ENCODE data around the gene SRP9. TPM values are rescaled to one million over a fixed set of nuclear protein-coding genes. Genes with fewer than 3 reads are reported as not detected.

SRP9 gene
- total RNA-seq, 1 donor from 2014 or later, result 230 TPM

DNA sequence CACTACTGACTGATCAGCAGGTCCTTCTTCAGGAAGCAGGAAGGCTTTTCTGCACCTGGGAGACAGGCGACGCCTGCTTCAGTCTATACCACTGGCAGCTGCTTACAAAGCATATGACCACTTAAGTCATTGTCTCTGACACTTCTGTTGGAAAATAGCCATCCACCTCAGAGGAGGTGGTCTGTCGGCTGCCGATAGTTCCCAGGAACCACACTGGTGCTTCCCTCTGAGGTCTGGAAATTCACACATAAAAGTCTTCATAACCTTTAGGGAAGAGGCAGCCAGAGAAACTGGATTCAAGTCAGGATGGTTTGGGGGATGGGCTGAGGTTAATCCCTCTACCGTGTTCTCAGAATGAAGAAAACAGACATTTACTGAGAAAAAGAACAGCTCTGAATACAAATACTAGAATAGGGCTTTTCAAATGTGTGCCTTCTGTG is 15.6 kb upstream of the SRP9 start:
- peaks cover 12% of the 10 kb centered on the region for H3K27me3 Mint-ChIP-seq (ENCODE audit: insufficient read depth)
- H3K4me3 Mint-ChIP-seq, result no peak overlapping the region
- no peaks in the 10 kb centered on the region for H3K4me1 Mint-ChIP-seq (ENCODE audit: low read depth)
- no peak for DNase-seq (ENCODE audit: low spot score)
- intact Hi-C loops (cut with micrococcal nuclease), result no loop called here
- H3K36me3 Mint-ChIP-seq (ENCODE audit: low read depth), result no peaks in the 10 kb centered on the region
- H3K27ac Mint-ChIP-seq, result no peak overlapping the region
- H3K9me3 Mint-ChIP-seq, result no peaks in the 10 kb centered on the region

DNA sequence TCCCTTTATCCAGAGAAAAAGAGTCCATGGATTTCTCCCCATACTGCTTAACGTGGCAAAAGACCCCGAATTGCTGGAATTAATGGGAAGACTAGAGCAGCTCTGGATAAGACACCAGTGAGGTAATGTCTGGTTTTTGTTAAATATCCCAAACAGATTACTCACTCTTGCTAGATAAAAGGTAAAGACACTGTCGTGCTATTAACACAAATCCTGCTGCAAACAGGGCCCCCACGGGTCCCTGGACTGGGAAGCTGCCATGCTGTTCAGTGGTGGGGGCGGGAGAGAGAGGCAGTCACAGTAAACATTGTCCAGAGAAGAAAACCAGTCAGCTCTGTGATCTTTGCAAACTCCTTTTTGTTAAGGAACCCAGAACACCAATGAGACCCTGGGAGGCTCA is 15.2 kb upstream of the SRP9 start:
- Mint-ChIP-seq H3K27ac (no peak overlapping the region), H3K4me1 (ENCODE audit: low read depth) (no peaks in the 10 kb centered on the region), H3K9me3 (no peaks in the 10 kb centered on the region), H3K27me3 (ENCODE audit: insufficient read depth) (peaks cover 11% of the 10 kb centered on the region), H3K36me3 (ENCODE audit: low read depth) (no peaks in the 10 kb centered on the region), H3K4me3 (no peak overlapping the region)
- intact Hi-C loops (cut with micrococcal nuclease), result no loop called here
- DNase-seq (ENCODE audit: low spot score), result no peak

DNA sequence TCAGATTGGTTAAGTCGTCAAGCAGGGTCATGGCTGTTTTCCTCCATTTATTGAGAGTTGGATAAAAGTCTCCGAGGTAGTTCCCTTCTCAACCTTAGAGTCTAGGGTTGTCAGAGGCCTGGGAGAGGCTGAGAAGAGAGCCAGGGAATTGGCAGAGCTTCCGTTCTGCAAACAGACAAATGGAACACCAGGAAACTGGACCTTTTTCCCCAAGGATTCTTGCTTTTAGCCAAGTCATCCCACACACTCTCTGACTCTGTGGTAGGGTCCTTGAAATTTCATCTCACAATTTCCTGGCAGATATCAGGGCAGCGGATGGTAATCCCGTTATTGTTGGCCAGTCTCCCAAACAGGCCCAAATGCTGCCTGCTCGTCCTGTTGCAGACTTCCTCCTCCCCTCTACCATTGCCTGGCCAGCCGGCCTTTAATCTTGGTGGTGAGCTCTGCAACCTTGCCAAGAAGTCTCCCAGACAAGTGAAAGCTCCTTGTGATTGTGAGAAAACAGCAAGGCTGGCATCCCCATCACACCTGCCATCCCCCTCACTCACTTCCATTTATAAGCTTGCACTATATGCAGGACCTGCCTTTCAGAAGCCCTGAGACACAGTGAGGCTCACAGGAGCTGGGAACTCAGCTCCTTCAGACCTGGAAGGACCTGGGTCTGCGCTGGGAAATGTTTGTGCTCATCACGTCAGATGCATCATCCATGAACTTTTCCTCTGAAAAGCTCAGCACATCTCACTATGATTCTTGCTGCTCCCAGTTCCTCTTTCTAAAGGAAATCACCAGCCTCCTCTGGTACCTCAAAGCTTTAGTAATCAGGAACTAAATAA is 13.7 kb upstream of the SRP9 start:
- Mint-ChIP-seq H3K4me1 (ENCODE audit: low read depth) (no peaks in the 10 kb centered on the region), H3K9me3 (no peaks in the 10 kb centered on the region), H3K27ac (no peak overlapping the region), H3K36me3 (ENCODE audit: low read depth) (no peaks in the 10 kb centered on the region), H3K4me3 (no peak overlapping the region), H3K27me3 (ENCODE audit: insufficient read depth) (peaks cover 6% of the 10 kb centered on the region)
- intact Hi-C loops (cut with micrococcal nuclease), result no loop called here
- no peak for DNase-seq (ENCODE audit: low spot score)

DNA sequence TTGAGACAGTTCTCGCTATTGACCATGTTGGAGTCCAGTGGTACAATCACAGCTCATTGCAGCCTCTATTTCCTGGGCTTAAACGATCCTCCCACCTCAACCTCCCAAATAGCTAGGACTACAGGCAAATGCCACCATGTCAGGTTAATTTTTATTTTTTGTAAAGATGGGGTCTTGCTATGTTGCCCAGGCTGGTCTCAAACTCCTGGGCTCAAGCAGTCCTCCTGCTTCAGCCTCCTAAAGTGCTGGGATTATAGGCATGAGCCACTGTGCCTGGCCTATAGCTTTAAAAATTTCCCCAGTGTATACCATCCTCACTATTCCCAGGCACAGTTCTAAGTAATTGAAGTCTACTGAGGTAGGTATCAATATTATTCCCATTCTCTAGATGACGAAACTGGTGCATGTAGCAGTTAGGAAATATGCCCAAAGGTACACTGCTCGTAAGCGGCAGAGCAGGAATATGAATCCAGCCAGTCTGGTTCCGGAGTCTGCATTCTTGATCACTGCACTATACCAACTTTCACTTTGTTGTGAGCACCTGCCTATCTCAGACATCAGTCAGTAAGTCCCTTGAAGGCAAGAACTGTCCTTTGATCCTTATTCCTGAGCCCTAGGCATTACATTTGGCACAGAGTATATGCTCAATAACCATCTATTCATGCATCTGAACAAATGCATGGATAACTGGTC is 11.5 kb upstream of the SRP9 start:
- Mint-ChIP-seq H3K4me3 (no peak overlapping the region), H3K4me1 (ENCODE audit: low read depth) (no peaks in the 10 kb centered on the region), H3K27me3 (ENCODE audit: insufficient read depth) (peaks cover 5% of the 10 kb centered on the region), H3K36me3 (ENCODE audit: low read depth) (no peaks in the 10 kb centered on the region), H3K27ac (no peak overlapping the region), H3K9me3 (no peaks in the 10 kb centered on the region)
- no peak for DNase-seq (ENCODE audit: low spot score)
- intact Hi-C loops (cut with micrococcal nuclease), result no loop called here

DNA sequence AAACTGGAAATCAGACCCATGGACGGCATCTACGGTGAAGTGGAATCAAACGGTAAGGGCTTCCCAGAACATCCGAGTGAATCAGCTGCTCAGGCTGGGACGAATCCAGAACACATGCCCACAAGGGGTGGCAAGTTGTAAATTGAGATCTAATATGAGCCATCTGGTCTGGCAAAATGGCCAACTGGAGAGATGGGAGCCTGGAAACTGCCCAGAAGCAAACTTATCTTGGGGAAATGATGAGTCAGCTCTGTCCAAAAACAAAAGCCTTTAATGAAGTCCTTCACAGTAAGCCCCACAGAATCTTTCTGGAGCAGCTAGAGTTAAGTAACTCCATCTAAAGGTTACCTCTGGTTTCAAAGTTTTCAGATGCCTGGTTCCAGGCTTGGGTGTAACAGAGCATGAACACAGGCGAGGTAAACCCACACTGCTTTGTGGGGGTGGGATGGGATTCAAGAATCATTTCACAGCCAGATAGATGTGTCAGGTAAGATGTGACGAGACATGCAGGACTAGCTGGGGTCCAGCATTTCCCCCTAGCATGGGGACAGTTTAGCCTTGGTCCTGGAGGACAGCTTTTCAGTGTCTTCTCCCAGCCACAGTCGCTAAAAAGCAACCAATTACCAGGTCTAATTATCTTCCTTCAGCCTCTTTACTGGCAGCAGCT is 10.5 kb upstream of the SRP9 start:
- H3K4me3 Mint-ChIP-seq, result no peak overlapping the region
- DNase-seq (ENCODE audit: low spot score), result no peak
- H3K27ac Mint-ChIP-seq, result no peak overlapping the region
- peaks cover 5% of the 10 kb centered on the region for H3K27me3 Mint-ChIP-seq (ENCODE audit: insufficient read depth)
- H3K36me3 Mint-ChIP-seq (ENCODE audit: low read depth), result no peaks in the 10 kb centered on the region
- intact Hi-C loops (cut with micrococcal nuclease), result no loop called here
- no peaks in the 10 kb centered on the region for H3K4me1 Mint-ChIP-seq (ENCODE audit: low read depth)
- H3K9me3 Mint-ChIP-seq, result no peaks in the 10 kb centered on the region

DNA sequence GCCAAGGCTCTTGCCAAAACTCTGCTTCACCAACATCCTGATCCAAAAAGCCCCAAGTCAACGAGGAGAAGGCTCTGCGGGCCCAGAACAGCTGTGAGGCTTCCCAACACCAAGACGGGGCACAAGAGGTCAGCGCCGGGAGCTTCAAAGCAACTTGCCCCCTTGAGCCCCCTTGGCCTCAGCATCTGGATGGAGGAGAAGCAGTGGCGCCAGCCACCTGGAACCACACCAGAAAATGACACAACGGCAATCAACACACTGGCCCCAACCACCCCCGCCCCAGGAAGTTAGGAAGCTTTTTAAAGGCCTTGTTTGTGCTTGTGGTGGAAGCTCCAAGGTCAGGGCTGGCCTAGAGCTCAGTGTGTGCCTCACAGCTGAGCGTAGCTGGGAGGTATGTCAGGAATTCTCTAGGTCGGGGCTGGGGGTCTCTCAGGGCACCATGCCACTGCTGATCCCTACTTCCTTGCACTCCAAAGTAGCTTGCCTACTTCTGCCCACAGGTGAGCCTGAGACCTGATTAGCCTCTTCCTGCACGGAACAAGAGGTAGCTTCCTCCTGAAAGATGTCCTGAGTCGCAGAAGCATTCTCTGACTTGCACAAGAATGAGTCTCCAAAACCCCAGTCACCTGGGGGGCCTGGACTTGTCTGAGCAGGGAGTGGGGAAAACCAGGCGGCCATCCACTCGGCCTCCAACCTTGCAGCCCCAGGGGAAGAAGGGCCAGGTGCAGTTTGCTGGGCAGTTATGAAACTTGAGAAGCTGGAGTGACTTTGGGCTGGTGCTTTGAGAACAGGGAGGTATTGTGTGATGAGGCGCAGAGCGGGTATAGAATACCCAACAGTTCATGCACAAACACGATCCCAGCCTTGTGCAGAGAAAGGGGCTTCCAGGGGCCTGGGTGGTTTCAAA is 9.7 kb upstream of the SRP9 start:
- Mint-ChIP-seq H3K27ac (no peak overlapping the region), H3K9me3 (no peaks in the 10 kb centered on the region), H3K27me3 (ENCODE audit: insufficient read depth) (peaks cover 5% of the 10 kb centered on the region), H3K4me3 (no peak overlapping the region), H3K4me1 (ENCODE audit: low read depth) (no peaks in the 10 kb centered on the region), H3K36me3 (ENCODE audit: low read depth) (no peaks in the 10 kb centered on the region)
- DNase-seq (ENCODE audit: low spot score), result no peak
- intact Hi-C loops (cut with micrococcal nuclease), result no loop called here

DNA sequence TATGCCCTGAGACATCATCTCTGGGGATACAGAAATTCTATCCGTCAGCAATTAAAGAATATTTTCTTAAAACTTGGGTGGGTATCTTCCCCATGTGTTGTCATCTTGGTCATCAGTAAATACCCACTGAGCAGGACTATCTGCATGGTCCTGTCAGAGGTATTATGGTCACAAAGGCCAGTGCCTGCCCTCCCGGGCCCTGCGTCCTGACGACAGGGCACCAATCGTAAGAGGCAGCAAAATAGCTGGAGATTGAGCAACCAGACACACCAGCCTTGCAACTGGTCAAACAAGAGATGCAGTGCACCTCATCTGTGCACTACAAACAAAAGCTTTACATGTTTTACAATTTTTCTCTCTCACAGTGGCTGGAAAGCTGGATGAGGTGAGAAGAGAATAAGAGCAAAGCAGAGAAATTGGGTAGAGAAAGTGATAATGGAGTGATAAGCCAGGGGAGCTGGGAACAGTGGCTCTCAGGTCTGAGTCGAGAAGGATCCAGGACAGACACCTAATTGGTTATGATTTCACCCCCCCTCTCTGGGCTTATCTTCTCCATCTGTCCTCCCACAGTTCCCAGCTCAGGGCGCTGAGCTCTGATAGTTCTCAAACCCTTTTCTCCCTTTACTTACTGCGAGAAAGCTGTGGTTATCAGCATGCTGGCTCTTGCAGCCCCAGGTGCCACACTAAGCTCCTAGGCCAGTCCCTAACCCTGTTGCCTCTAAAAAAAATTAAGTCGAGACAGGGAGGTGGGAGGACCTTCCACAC is 8.8 kb upstream of the SRP9 start:
- Mint-ChIP-seq H3K36me3 (ENCODE audit: low read depth) (no peaks in the 10 kb centered on the region), H3K9me3 (no peaks in the 10 kb centered on the region), H3K4me3 (no peak overlapping the region), H3K27me3 (ENCODE audit: insufficient read depth) (peaks cover 5% of the 10 kb centered on the region), H3K4me1 (ENCODE audit: low read depth) (no peaks in the 10 kb centered on the region), H3K27ac (no peak overlapping the region)
- DNase-seq (ENCODE audit: low spot score), result no peak
- intact Hi-C loops (cut with micrococcal nuclease), result no loop called here

DNA sequence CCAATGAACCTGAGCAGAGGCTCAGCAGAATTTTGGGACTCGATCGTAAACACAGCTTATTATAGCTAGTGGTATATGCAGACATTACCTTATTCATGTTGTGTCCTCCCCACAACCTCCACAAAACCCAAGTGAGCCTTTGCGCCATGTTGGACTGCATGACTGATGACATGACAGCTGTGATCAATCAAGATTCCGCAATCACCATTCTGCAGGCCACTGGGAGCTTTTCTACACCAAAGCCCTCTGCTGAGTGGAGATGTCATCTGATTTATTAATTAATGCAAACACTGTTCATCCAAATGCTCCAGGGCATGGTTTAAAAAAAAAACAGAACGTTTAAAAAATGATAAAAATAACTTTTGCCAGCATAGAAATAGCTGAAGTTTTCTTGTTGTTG is 7.9 kb upstream of the SRP9 start:
- no peaks in the 10 kb centered on the region for H3K36me3 Mint-ChIP-seq (ENCODE audit: low read depth)
- no peak overlapping the region for H3K4me3 Mint-ChIP-seq
- DNase-seq (ENCODE audit: low spot score), result no peak
- no peak overlapping the region for H3K27ac Mint-ChIP-seq
- H3K9me3 Mint-ChIP-seq, result no peaks in the 10 kb centered on the region
- H3K4me1 Mint-ChIP-seq (ENCODE audit: low read depth), result peaks cover under 1% of the 10 kb centered on the region
- intact Hi-C loops (cut with micrococcal nuclease), result loop anchor here (10.0 kb wide), 2 partner anchors 295 to 635 kb away; partner anchors contain the start of genes H3-3A and PARP1
- H3K27me3 Mint-ChIP-seq (ENCODE audit: insufficient read depth), result peaks cover 5% of the 10 kb centered on the region

DNA sequence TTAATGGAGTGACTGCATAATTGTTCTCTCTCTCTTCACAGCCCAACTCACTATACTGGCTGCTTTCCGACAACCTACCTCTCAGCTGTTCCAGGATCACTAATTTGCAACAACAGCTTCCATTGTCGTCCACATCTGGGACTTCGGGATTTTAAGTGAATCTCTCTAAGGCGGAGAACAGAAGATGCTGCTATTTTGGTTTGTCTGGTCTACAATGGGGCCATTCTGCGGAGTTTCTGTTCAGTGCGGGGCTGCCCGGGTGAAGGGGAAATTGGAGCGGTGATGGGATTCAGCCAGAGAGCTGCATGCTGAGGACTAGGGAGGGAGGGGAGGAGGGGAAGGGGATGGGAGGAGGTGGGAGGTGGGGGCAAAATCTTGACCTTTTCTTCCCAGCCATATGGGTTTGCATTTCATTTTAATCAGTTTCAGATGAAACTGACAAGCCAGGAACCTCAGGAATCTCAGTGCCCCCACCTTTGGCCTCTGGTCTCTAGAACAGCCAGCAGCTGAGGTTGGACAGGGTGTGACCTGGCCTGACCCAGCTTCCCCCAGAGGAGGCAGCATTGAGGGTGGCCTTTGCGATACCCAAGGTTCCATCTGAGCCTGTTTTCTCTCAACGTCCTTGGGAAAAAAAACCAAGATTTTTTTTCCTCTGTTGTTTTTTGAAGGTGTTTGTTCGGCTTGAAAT is 6.9 kb upstream of the SRP9 start:
- intact Hi-C loops (cut with micrococcal nuclease), result loop anchor here (10.0 kb wide), 2 partner anchors 294 to 634 kb away; partner anchors contain the start of genes H3-3A and PARP1
- H3K9me3 Mint-ChIP-seq, result no peaks in the 10 kb centered on the region

DNA sequence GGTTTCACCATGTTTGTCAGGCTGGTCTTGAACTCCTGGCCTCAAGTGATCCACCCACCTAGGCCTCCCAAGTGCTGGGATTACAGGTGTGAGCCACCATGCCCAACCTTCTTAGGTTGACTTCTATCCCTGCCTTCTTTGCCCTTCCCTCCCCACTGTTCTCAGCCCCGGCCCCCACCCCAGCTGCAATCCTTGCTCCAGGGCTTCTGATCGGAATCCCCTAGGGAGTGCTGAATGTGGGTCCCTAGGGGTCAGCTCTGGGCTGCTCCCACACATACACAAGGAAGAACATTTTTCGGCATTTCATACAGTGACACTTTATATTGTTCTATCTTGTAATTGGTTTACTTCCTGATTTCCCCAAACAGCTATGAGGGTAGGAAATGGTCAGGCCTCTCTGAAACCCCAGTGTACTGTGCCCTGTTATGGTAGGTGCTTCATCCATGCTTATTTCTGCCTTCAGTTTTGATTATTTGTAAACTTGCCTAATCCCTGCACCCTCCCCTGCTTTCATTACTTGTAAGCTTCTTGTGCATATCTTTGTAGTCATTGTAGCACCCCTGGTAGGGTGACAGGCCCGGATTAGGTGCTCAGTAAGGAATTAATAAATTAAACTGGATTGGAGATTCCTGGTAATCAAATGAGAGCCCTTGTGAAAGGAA is 5.8 kb upstream of the SRP9 start:
- Mint-ChIP-seq H3K27ac (no peak overlapping the region), H3K36me3 (ENCODE audit: low read depth) (no peaks in the 10 kb centered on the region), H3K4me1 (ENCODE audit: low read depth) (peaks cover 5% of the 10 kb centered on the region), H3K4me3 (no peak overlapping the region), H3K27me3 (ENCODE audit: insufficient read depth) (peaks cover 2% of the 10 kb centered on the region), H3K9me3 (no peaks in the 10 kb centered on the region)
- no peak for DNase-seq (ENCODE audit: low spot score)
- intact Hi-C loops (cut with micrococcal nuclease), result loop anchor here (1.0 to 10.0 kb wide), 3 partner anchors 293 to 633 kb away; partner anchors contain the start of genes H3-3A and PARP1

More for the DNA sequence above, 6.9 kb upstream of the SRP9 start:
- no peak overlapping the region for H3K4me3 Mint-ChIP-seq
- H3K36me3 Mint-ChIP-seq (ENCODE audit: low read depth), result no peaks in the 10 kb centered on the region
- peak overlapping the region; percentile 8 for H3K27ac Mint-ChIP-seq
- H3K4me1 Mint-ChIP-seq (ENCODE audit: low read depth), result peaks cover 5% of the 10 kb centered on the region
- peaks cover 5% of the 10 kb centered on the region for H3K27me3 Mint-ChIP-seq (ENCODE audit: insufficient read depth)
- DNase-seq (ENCODE audit: low spot score), result no peak

DNA sequence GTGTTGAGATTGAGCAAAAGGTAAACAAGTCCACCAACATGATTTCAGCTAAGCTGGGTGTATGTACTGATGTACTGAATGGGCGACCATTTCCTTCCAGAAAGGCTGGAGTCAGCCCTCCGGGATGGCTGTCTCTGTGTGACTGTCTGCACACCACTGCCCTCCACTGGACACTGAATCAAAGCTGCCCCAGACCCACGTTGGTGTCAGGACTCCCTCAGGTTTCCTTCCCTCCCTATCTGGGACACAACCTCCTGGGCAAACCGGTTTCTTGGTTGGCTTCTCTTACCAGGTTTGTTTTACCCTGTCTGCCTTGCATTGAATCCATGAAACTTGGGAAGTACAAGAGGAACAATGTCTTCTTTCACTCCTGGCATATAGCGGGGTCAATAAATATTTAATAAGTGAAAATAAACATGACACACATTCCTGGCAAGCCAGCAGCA is 5.3 kb upstream of the SRP9 start:
- peaks cover 5% of the 10 kb centered on the region for H3K4me1 Mint-ChIP-seq (ENCODE audit: low read depth)
- DNase-seq (ENCODE audit: low spot score), result no peak
- intact Hi-C loops (cut with micrococcal nuclease), result loop anchor here (1.0 to 10.0 kb wide), 3 partner anchors 292 to 632 kb away; partner anchors contain the start of genes H3-3A and PARP1

More for the DNA sequence above, 5.3 kb upstream of the SRP9 start:
- Mint-ChIP-seq H3K27ac (no peak overlapping the region), H3K27me3 (ENCODE audit: insufficient read depth) (peaks cover 2% of the 10 kb centered on the region), H3K4me3 (no peak overlapping the region), H3K36me3 (ENCODE audit: low read depth) (no peaks in the 10 kb centered on the region), H3K9me3 (no peaks in the 10 kb centered on the region)
